GM12878 (cell line): ENCODE results near the gene TNFRSF11A. TPM values are rescaled to one million over a fixed set of nuclear protein-coding genes. Genes with fewer than 3 reads are reported as not detected.

Source experiments
- ATAC-seq: fragments of 200-7000 bp; cut with Tn5 transposase; 3 replicates; pipeline ENCODE4 v1.9.1; 2020; ENCODE audit warnings: mild to moderate bottlenecking, moderate library complexity
- BruUV-seq: library from RNA; stranded (reverse); fragments of 400-500 nt; replicated peaks from 2 replicates; lab custom pipeline; 2021; lab: Mats Ljungman, UMichigan
- CTCF ChIA-PET: fragments of 300-600 bp; sonication (Branson Sonifier 250); formaldehyde crosslinking; extraction: SDS; loops from one replicate; lab custom pipeline; 2021; ENCODE audit warnings: inconsistent platforms; lab: Yijun Ruan, JAX
- POLR2A ChIA-PET: fragments of 350-600 bp; formaldehyde crosslinking; extraction: SDS; loops from one replicate; lab custom pipeline; 2021; ENCODE audit warnings: inconsistent platforms; lab: Charles Lee
- RAD21 ChIA-PET: fragments of 300-600 bp; sonication (Branson Sonifier 250); formaldehyde crosslinking; loops from one replicate; lab custom pipeline; 2023; ENCODE audit warnings: antibody characterized with exemption; ENCODE audit not compliant: unreplicated experiment; lab: Charles Lee
- SMC1A ChIA-PET: fragments of 300-600 bp; sonication (Branson Sonifier 250); formaldehyde crosslinking; loops from one replicate; lab custom pipeline; 2023; ENCODE audit not compliant: unreplicated experiment, uncharacterized antibody; lab: Charles Lee
- DNase-seq: peaks from one replicate; pipeline ENCODE4 v3.0.0-alpha.2; 2011; ENCODE audit warnings: low read depth, low spot score
- FAIRE-seq: peaks from 3 replicates; lab custom pipeline; 2011; peaks lifted over from hg19 to GRCh38; lab: Jason Lieb, UNC
- H2AFZ ChIP-seq: 2 replicates; pipeline ENCODE4 v1.6.0; 2011; ENCODE audit warnings: low read depth, low read length, control low read depth; ENCODE audit not compliant: control insufficient read depth
- H3K27ac ChIP-seq: 2 replicates; pipeline ENCODE4 v1.5.1; 2011; ENCODE audit warnings: control low read depth; ENCODE audit not compliant: control insufficient read depth, insufficient read depth
- H3K27me3 ChIP-seq, 2 experiments: replicated peaks in 1 of 2; 2 replicates each; pipeline versions ENCODE4 v1.6.0 to v1.6.1; 2011; ENCODE audit warnings: low read length in 1 of 2; ENCODE audit not compliant: control insufficient read depth in 2 of 2, insufficient read depth in 2 of 2
- H3K36me3 ChIP-seq, 2 experiments: 2 replicates each; pipeline ENCODE4 v1.5.1; 2011; ENCODE audit warnings: low read length in 1 of 2; ENCODE audit not compliant: control insufficient read depth in 2 of 2, insufficient read depth in 2 of 2
- H3K4me1 ChIP-seq: 2 replicates; pipeline ENCODE4 v1.6.1; 2011; ENCODE audit warnings: mild to moderate bottlenecking, low read length, moderate library complexity, mixed read lengths; ENCODE audit not compliant: control insufficient read depth, insufficient read depth
- H3K4me2 ChIP-seq: 2 replicates; pipeline ENCODE4 v1.6.0; 2011; ENCODE audit warnings: control low read depth; ENCODE audit not compliant: control insufficient read depth, insufficient read depth
- H3K4me3 ChIP-seq: fragments of 200-600 bp; sonication (generic); 2 replicates; pipeline ENCODE4 v1.5.1; 2016
- H3K79me2 ChIP-seq: 2 replicates; pipeline ENCODE4 v1.6.0; 2011; ENCODE audit warnings: low read length; ENCODE audit not compliant: control insufficient read depth, insufficient read depth
- H3K9ac ChIP-seq: 2 replicates; pipeline ENCODE4 v1.8.0; 2011; ENCODE audit warnings: low read length, control low read depth, mixed read lengths; ENCODE audit not compliant: control insufficient read depth, insufficient read depth
- H3K9me3 ChIP-seq: replicated peaks from 3 replicates; pipeline ENCODE4 v1.5.1; 2011; ENCODE audit warnings: mild to moderate bottlenecking, low read length; ENCODE audit not compliant: control insufficient read depth, insufficient read depth
- H4K20me1 ChIP-seq: 2 replicates; pipeline ENCODE4 v1.6.0; 2011; ENCODE audit not compliant: control insufficient read depth, insufficient read depth
- BCL11A ChIP-seq: IDR thresholded peaks from 2 replicates; pipeline ENCODE4 v1.6.1; 2011; ENCODE audit warnings: low read depth, low read length
- CREM ChIP-seq: IDR thresholded peaks from 2 replicates; pipeline ENCODE4 v1.6.1; 2014; ENCODE audit warnings: antibody characterized with exemption, low read depth
- GATAD2B ChIP-seq: fragments of 450-650 bp; conservative IDR thresholded peaks from 2 replicates; pipeline ENCODE4 v1.6.1; 2017; ENCODE audit warnings: low read depth, mild to moderate bottlenecking, moderate library complexity
- IKZF1 ChIP-seq: fragments of 450-650 bp; conservative IDR thresholded peaks from 2 replicates; pipeline ENCODE4 v1.6.1; 2017; ENCODE audit warnings: antibody characterized with exemption, mild to moderate bottlenecking
- KDM1A ChIP-seq: fragments of 200-600 bp; sonication (generic); IDR thresholded peaks from 2 replicates; pipeline ENCODE4 v1.6.1; 2016; ENCODE audit warnings: borderline replicate concordance
- LARP7 ChIP-seq: fragments of 450-650 bp; IDR thresholded peaks from 2 replicates; pipeline ENCODE4 v1.6.1; 2017; ENCODE audit warnings: mild to moderate bottlenecking
- MLLT1 ChIP-seq: fragments of 450-650 bp; IDR thresholded peaks from 2 replicates; pipeline ENCODE4 v1.6.1; 2016; ENCODE audit warnings: mild to moderate bottlenecking
- NFYB ChIP-seq: IDR thresholded peaks from 2 replicates; pipeline ENCODE4 v1.6.1; 2011; ENCODE audit warnings: low read depth, mild to moderate bottlenecking, low read length, improper control_type of control experiment, moderate library complexity; ENCODE audit not compliant: insufficient read depth
- NR2C1 ChIP-seq: fragments of 450-650 bp; IDR thresholded peaks from 2 replicates; pipeline ENCODE4 v1.6.1; 2017; ENCODE audit warnings: antibody characterized with exemption, mild to moderate bottlenecking, moderate library complexity
- PBX3 ChIP-seq: IDR thresholded peaks from 2 replicates; pipeline ENCODE4 v1.6.1; 2011; ENCODE audit warnings: mild to moderate bottlenecking, low read depth, low read length, moderate library complexity; ENCODE audit not compliant: insufficient replicate concordance
- SP1 ChIP-seq: IDR thresholded peaks from one replicate; pipeline ENCODE4 v1.6.1; 2011; ENCODE audit warnings: low read depth, low read length
- TARDBP ChIP-seq: IDR thresholded peaks from 2 replicates; pipeline ENCODE4 v1.6.1; 2016; ENCODE audit warnings: borderline replicate concordance
- TCF7 ChIP-seq: IDR thresholded peaks from 2 replicates; pipeline ENCODE4 v1.6.1; 2014; ENCODE audit warnings: antibody characterized with exemption, borderline replicate concordance
- ZZZ3 ChIP-seq: IDR thresholded peaks from 2 replicates; pipeline ENCODE4 v1.6.1; 2011; ENCODE audit warnings: low read depth; ENCODE audit not compliant: control insufficient read depth, insufficient read length
- WGBS: methylation state at CpG from one replicate; pipeline ENCODE4 v1.1.6; 2016; ENCODE audit warnings: low lambda C conversion rate; ENCODE audit not compliant: insufficient replicate concordance, insufficient coverage; ENCODE audit errors: missing lambda C conversion rate; 5-methylcytosine and 5-hydroxymethylcytosine counted together
- in situ Hi-C: fragments of 300-500 bp; cut with MboI; formaldehyde crosslinking; loops from 9 replicates; pipeline ENCODE4 v1.14.3; 2018; ENCODE audit warnings: mixed read lengths
- intact Hi-C: fragments of 100-400 bp; cut with micrococcal nuclease; formaldehyde crosslinking; loops from one replicate; pipeline ENCODE4 v1.14.2; 2022; ENCODE audit not compliant: unreplicated experiment
- polyA plus RNA-seq, 11 experiments: library from polyadenylated mRNA; depleted of rRNA in 4 of 11; unstranded in 6 of 11; stranded (reverse) in 5 of 11; fragments of >200 nt; fragmentation: Nextera tagmentation in 4 of 11; fragmentation: Illumina TruSeq in 1 of 11; extraction: Ambion mirVana in 4 of 11; extraction: Trizol in 1 of 11; gene quantifications; 1 replicate in 1 of 11; 2 replicates in 10 of 11; pipeline versions ENCODE4 v1.2.1 to v1.2.3, GENCODE V29; 2011 to 2016; ENCODE audit warnings: inconsistent platforms in 2 of 11, missing spikeins in 2 of 11, low read depth in 1 of 11
- total RNA-seq, 4 experiments: library from RNA; depleted of rRNA in 3 of 4; stranded (reverse); fragments of >200 nt in 3 of 4; fragmentation: Illumina TruSeq in 1 of 4; extraction: Trizol in 1 of 4; gene quantifications; 2 replicates each; pipeline versions ENCODE4 v1.2.1 to v1.2.3, GENCODE V29; 2013 to 2021

Gene TNFRSF11A
- total and polyA plus RNA-seq, 10 of the 15 experiments (the other 5 are each of a cell fraction or from before 2014, with no cell fraction given) = 0.07 to 4.0 (median 0.23) TPM

- no peak for TF ChIP-seq IKZF1
- no peak for TF ChIP-seq GATAD2B
- no peak for TF ChIP-seq ZZZ3
- TF ChIP-seq LARP7 = no peak
- TF ChIP-seq, all 136 proteins: peak for 0
- DNase-seq (no peak), ATAC-seq (no peak), FAIRE-seq (no peak)
- H3K9me3 ChIP-seq = peaks cover 2% of the 10 kb centered on the region; the same call in 2 of the 3 replicates
- in situ Hi-C loops = no loop called here
- CTCF ChIA-PET = interaction anchor here (1.6 kb wide), 1 partner anchor 14 kb away, joined by 4 read pairs; no protein-coding TSS in a partner anchor
- H3K27me3 ChIP-seq = no peaks in the 10 kb centered on the region
- H3K36me3 ChIP-seq = no peaks in the 10 kb centered on the region
- no peaks in the 10 kb centered on the region for H3K79me2 ChIP-seq
- H3K9ac ChIP-seq = no peak overlapping the region
- BruUV-seq = no TSS peak
- RAD21 ChIA-PET = no interaction called here
- no peak overlapping the region for H3K4me3 ChIP-seq
- H3K4me1 ChIP-seq = no peaks in the 10 kb centered on the region
- SMC1A ChIA-PET = no interaction called here
- intact Hi-C loops = no loop called here
- no peaks in the 10 kb centered on the region for H4K20me1 ChIP-seq
- no peak overlapping the region for H3K27ac ChIP-seq
- no peak overlapping the region for H2AFZ ChIP-seq
- 54% methylated on average over 10 of the region's 10 CpGs for WGBS
- POLR2A ChIA-PET = interaction anchor here (0.7 kb wide), 1 partner anchor 9 kb away, joined by 3 read pairs; no protein-coding TSS in a partner anchor
- no peak overlapping the region for H3K4me2 ChIP-seq
Measured at GRCh38 chr18:62407660-62408059, 82.5 kb downstream of the TNFRSF11A start.

- no peak overlapping the region for H2AFZ ChIP-seq
- ChIA-PET POLR2A (no interaction called here), RAD21 (no interaction called here), SMC1A (interaction anchor here (0.6 to 0.8 kb wide), 2 partner anchors 16 to 134 kb away, joined by 3 to 5 read pairs; no protein-coding TSS in a partner anchor), CTCF (no interaction called here)
- in situ Hi-C loops = no loop called here
- intact Hi-C loops = no loop called here
- ATAC-seq (no peak), FAIRE-seq (no peak), DNase-seq (no peak)
- BruUV-seq = no TSS peak
- H3K4me1 ChIP-seq = no peaks in the 10 kb centered on the region
- no peaks in the 10 kb centered on the region for H3K27me3 ChIP-seq
- WGBS = 24% methylated on average over 5 of the region's 5 CpGs
- TF ChIP-seq KDM1A (no peak), MLLT1 (no peak), TCF7 (no peak), TARDBP (no peak), CREM (no peak), NR2C1 (no peak), BCL11A (no peak), SP1 (no peak), PBX3 (no peak), NFYB (no peak)
- no peak overlapping the region for H3K9ac ChIP-seq
- no peaks in the 10 kb centered on the region for H4K20me1 ChIP-seq
- no peaks in the 10 kb centered on the region for H3K79me2 ChIP-seq
- no peak overlapping the region for H3K4me2 ChIP-seq
- H3K4me3 ChIP-seq = no peak overlapping the region
- H3K36me3 ChIP-seq = no peaks in the 10 kb centered on the region
- H3K9me3 ChIP-seq = peaks cover 2% of the 10 kb centered on the region; the same call in 2 of the 3 replicates
- H3K27ac ChIP-seq = no peak overlapping the region
Measured at GRCh38 chr18:62409821-62410220, 84.7 kb downstream of the TNFRSF11A start.
